ENCODE measurements around the gene EHMT2.
A peak's percentile ranks its signal among the peaks of the same experiment; 100 is the strongest.

Gene EHMT2

GRCh38 chr6:31889331-31889972 is 8.0 kb downstream of the EHMT2 start:
- TF ChIP-seq CTCF (IDR thresholded peaks at IDR 0.05), result no peak
- no peak for DNase-seq (ENCODE audit: low spot score)
- no peak overlapping the region for H3K27ac ChIP-seq
- H3K4me3 ChIP-seq, result no peak overlapping the region

GRCh38 chr6:31888276-31889258 is 8.9 kb downstream of the EHMT2 start:
- no peak for DNase-seq (ENCODE audit: low spot score)

GRCh38 chr6:31887173-31888007 is 10.1 kb downstream of the EHMT2 start:
- DNase-seq (ENCODE audit: low spot score), result no peak
- Histone ChIP-seq H3K27ac (no peak overlapping the region), H3K4me3 (no peak overlapping the region)
- no peak for TF ChIP-seq CTCF (IDR thresholded peaks at IDR 0.05)

More at GRCh38 chr6:31888276-31889258, 8.9 kb downstream of the EHMT2 start:
- TF ChIP-seq CTCF (IDR thresholded peaks at IDR 0.05), result peak; percentile 25
- Histone ChIP-seq H3K27ac (no peak overlapping the region), H3K4me3 (no peak overlapping the region)

- H3K27ac ChIP-seq, result no peak overlapping the region
- DNase-seq (ENCODE audit: low spot score), result no peak
- no peak for TF ChIP-seq CTCF (IDR thresholded peaks at IDR 0.05)
- H3K4me3 ChIP-seq, result no peak overlapping the region
Observed at GRCh38 chr6:31886541-31886991, 10.9 kb downstream of the EHMT2 start.

- Histone ChIP-seq H3K4me3 (no peak overlapping the region), H3K27ac (no peak overlapping the region)
- no peak for DNase-seq (ENCODE audit: low spot score)
- no peak for TF ChIP-seq CTCF (IDR thresholded peaks at IDR 0.05)
Observed at GRCh38 chr6:31884528-31885035, 12.9 kb downstream of the EHMT2 start.

GRCh38 chr6:31883676-31884075 is 13.8 kb downstream of the EHMT2 start:
- TF ChIP-seq CTCF (IDR thresholded peaks at IDR 0.05), result no peak

More at GRCh38 chr6:31883676-31884075, 13.8 kb downstream of the EHMT2 start:
- Histone ChIP-seq H3K27ac (no peak overlapping the region), H3K4me3 (no peak overlapping the region)
- DNase-seq (ENCODE audit: low spot score), result no peak
